ENCODE measurements around the gene BAX. TPM values are rescaled to one million over a fixed set of nuclear protein-coding genes. Genes with fewer than 3 reads are reported as not detected.

Gene BAX
- total RNA-seq, 4 donors from 2014 or later = 71.0 to 138 (median 104) TPM

- H3K9me3 ChIP-seq = peaks cover 0 to 8% (median 0%) of the 10 kb centered on the region in 4 donors
- peaks cover 0 to 6% (median 0%) of the 10 kb centered on the region in 3 donors for H3K36me3 ChIP-seq
- H3K27ac ChIP-seq = no peak overlapping the region
- H3K4me1 ChIP-seq = no peaks in the 10 kb centered on the region
- TF ChIP-seq, protein P1, sequence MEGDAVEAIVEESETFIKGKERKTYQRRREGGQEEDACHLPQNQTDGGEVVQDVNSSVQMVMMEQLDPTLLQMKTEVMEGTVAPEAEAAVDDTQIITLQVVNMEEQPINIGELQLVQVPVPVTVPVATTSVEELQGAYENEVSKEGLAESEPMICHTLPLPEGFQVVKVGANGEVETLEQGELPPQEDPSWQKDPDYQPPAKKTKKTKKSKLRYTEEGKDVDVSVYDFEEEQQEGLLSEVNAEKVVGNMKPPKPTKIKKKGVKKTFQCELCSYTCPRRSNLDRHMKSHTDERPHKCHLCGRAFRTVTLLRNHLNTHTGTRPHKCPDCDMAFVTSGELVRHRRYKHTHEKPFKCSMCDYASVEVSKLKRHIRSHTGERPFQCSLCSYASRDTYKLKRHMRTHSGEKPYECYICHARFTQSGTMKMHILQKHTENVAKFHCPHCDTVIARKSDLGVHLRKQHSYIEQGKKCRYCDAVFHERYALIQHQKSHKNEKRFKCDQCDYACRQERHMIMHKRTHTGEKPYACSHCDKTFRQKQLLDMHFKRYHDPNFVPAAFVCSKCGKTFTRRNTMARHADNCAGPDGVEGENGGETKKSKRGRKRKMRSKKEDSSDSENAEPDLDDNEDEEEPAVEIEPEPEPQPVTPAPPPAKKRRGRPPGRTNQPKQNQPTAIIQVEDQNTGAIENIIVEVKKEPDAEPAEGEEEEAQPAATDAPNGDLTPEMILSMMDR (IDR thresholded peaks at IDR 0.05) = no peak
- no peak for TF ChIP-seq POLR2A (IDR thresholded peaks at IDR 0.05)
- H3K27me3 ChIP-seq = no peaks in the 10 kb centered on the region
- no peak overlapping the region for H3K4me3 ChIP-seq
- no peak for DNase-seq
Observed at GRCh38 chr19:48946463-48947257, 8.0 kb upstream of the BAX start.

GRCh38 chr19:48947258-48947542, 7.5 kb upstream of the BAX start:
- Histone ChIP-seq H3K36me3 (peaks cover 0 to 5% (median 0%) of the 10 kb centered on the region in 3 donors), H3K27ac (no peak overlapping the region), H3K9me3 (peaks cover 0 to 8% (median 0%) of the 10 kb centered on the region in 4 donors), H3K4me1 (no peaks in the 10 kb centered on the region), H3K27me3 (no peaks in the 10 kb centered on the region), H3K4me3 (no peak overlapping the region)
- TF ChIP-seq, protein P1 (IDR thresholded peaks at IDR 0.05) = no peak
- TF ChIP-seq POLR2A (IDR thresholded peaks at IDR 0.05) = no peak
- no peak for DNase-seq

DNA sequence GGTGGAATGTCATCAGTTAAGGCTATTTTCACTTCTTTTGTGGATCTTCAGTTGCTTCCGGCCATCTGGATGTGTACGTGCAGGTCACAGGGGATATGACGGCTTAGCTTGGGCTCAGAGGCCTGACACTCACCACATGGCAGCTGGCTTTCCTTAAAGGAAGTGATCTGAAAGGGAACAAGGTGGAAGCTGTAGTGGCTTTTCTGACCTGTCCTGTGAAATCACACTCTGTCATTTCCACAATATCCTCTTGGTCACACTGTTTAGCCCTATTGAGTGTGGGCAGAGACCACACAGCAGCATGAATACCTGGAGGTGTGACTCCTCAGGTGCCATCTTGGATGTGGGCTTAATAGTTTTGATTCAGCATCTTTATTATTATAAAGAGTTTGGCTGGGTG, 4.5 kb upstream of the BAX start:
- Histone ChIP-seq H3K4me3 (no peak overlapping the region), H3K9me3 (peaks cover 0 to 8% (median 0%) of the 10 kb centered on the region in 4 donors), H3K4me1 (peaks cover 0 to 6% (median under 1%) of the 10 kb centered on the region in 4 donors), H3K27ac (no peak overlapping the region), H3K27me3 (no peaks in the 10 kb centered on the region), H3K36me3 (no peaks in the 10 kb centered on the region)
- DNase-seq = no peak
- TF ChIP-seq, protein P1 (IDR thresholded peaks at IDR 0.05) = no peak
- no peak for TF ChIP-seq POLR2A (IDR thresholded peaks at IDR 0.05)

GRCh38 chr19:48950830-48951519, 3.7 kb upstream of the BAX start:
- Histone ChIP-seq H3K27me3 (no peaks in the 10 kb centered on the region), H3K27ac (no peak overlapping the region), H3K9me3 (peaks cover 0 to 8% (median 0%) of the 10 kb centered on the region in 4 donors), H3K4me3 (no peak overlapping the region), H3K36me3 (no peaks in the 10 kb centered on the region), H3K4me1 (peaks cover 0 to 12% (median 4%) of the 10 kb centered on the region in 4 donors)
- TF ChIP-seq, protein P1 (IDR thresholded peaks at IDR 0.05) = no peak
- no peak for TF ChIP-seq POLR2A (IDR thresholded peaks at IDR 0.05)
- no peak for DNase-seq

GRCh38 chr19:48953141-48953540, 1.5 kb upstream of the BAX start:
- Histone ChIP-seq H3K36me3 (no peaks in the 10 kb centered on the region), H3K9me3 (no peaks in the 10 kb centered on the region), H3K27me3 (no peaks in the 10 kb centered on the region), H3K27ac (peak overlapping the region in 2 of 4 donors; percentile 80 to 86), H3K4me3 (no peak overlapping the region), H3K4me1 (peaks cover 0 to 13% (median 6%) of the 10 kb centered on the region in 4 donors)
- TF ChIP-seq POLR2A (IDR thresholded peaks at IDR 0.05) = no peak
- TF ChIP-seq, protein P1 (IDR thresholded peaks at IDR 0.05) = no peak
- DNase-seq = no peak
